Measurements from ENCODE around the gene PANK4. TPM values are rescaled to one million over a fixed set of nuclear protein-coding genes. Genes with fewer than 3 reads are reported as not detected.

PANK4 gene
- total and polyA plus RNA-seq, 2 of the 8 experiments (the other 6 are each of a cell fraction or from before 2014, with no cell fraction given), result 20.1 to 29.7 TPM

- Histone ChIP-seq H3K4ac (replicated peaks; ENCODE audit: insufficient read length, low read depth, low read length) (no peak overlapping the region), H3K9me3 (ENCODE audit: insufficient read depth in 2 of 2, low read depth in 1 of 2, low read length in 1 of 2) (no peaks in the 10 kb centered on the region; a peak in 1 of 4 replicates), H2BK5ac (ENCODE audit: low read depth, low read length) (no peak overlapping the region), H3K36me3 (ENCODE audit: control insufficient read depth in 2 of 4, insufficient read depth in 4 of 4, low read length in 3 of 4) (no peaks in the 10 kb centered on the region), H4K5ac (ENCODE audit: insufficient read length, low read depth, low read length) (no peak overlapping the region), H4K91ac (replicated peaks; ENCODE audit: insufficient read length, low read length) (no peak overlapping the region), H2BK20ac (ENCODE audit: low read length) (no peak overlapping the region), H4K20me1 (replicated peaks in 1 of 2; ENCODE audit: control insufficient read depth in 1 of 2, insufficient read depth in 2 of 2, low read length in 2 of 2) (no peaks in the 10 kb centered on the region), H3K27me3 (replicated peaks in 1 of 4; ENCODE audit: control insufficient read depth in 3 of 4, extremely low read depth in 1 of 4, insufficient read depth in 3 of 4, low read length in 3 of 4) (no peaks in the 10 kb centered on the region), H3K4me2 (ENCODE audit: insufficient read depth in 1 of 2, low read depth in 2 of 2, low read length in 2 of 2) (no peak overlapping the region), H3K79me1 (ENCODE audit: low read depth, low read length) (no peaks in the 10 kb centered on the region), H3K4me1 (replicated peaks in 1 of 4; ENCODE audit: control insufficient read depth in 3 of 4, insufficient read depth in 4 of 4, low read length in 3 of 4) (peaks cover 0 to 6% (median 1%) of the 10 kb centered on the region in 4 experiments; a peak in 3 of 7 replicates), H2AK5ac (ENCODE audit: low read depth, low read length) (no peak overlapping the region), H3K18ac (ENCODE audit: extremely low read depth, low read length) (no peak overlapping the region), H3K56ac (replicated peaks; ENCODE audit: insufficient read length, low read depth, low read length) (no peak overlapping the region), H3K14ac (ENCODE audit: insufficient read length) (no peak overlapping the region), H3K9ac (replicated peaks in 1 of 4; ENCODE audit: extremely low read depth in 1 of 4, low read depth in 3 of 4, low read length in 3 of 4) (no peak overlapping the region), H3K23ac (ENCODE audit: insufficient read length) (no peak overlapping the region), H2BK120ac (replicated peaks; ENCODE audit: low read depth, low read length) (no peak overlapping the region), H2BK12ac (ENCODE audit: low read depth, low read length) (no peak overlapping the region), H3K79me2 (ENCODE audit: control insufficient read depth in 1 of 2, insufficient read depth in 2 of 2, low read length in 2 of 2) (no peaks in the 10 kb centered on the region), H3K4me3 (ENCODE audit: extremely low read depth in 1 of 4, insufficient read depth in 2 of 4, low read depth in 3 of 4, low read length in 4 of 4) (no peak overlapping the region), H3K27ac (ENCODE audit: low read depth, low read length) (no peak overlapping the region), H3K23me2 (ENCODE audit: low read depth, low read length) (no peaks in the 10 kb centered on the region), H2BK15ac (ENCODE audit: low read length) (no peak overlapping the region), H4K8ac (ENCODE audit: extremely low read depth, insufficient read depth, low read length) (peak overlapping the region; percentile 12; the same call in 1 of the 2 replicates), H2AFZ (ENCODE audit: low read length) (no peak overlapping the region)
- TF ChIP-seq TBP (IDR thresholded peaks at IDR 0.05; ENCODE audit: low read depth, low read length) (no peak), BCL11A (IDR thresholded peaks at IDR 0.05; ENCODE audit: low read depth in 2 of 2, low read length in 2 of 2) (no peak), MAFK (IDR thresholded peaks at IDR 0.05; ENCODE audit: low read depth, low read length) (no peak), JUN (IDR thresholded peaks at IDR 0.05; ENCODE audit: low read depth, low read length) (no peak), CHD1 (IDR thresholded peaks at IDR 0.05; ENCODE audit: low read depth, low read length) (no peak)
- ChIA-PET POLR2A (ENCODE audit: partially characterized antibody) (interaction anchor here (1.2 kb wide), 1 partner anchor 31 kb away, joined by 4 read pairs; no protein-coding TSS in a partner anchor), CTCF (ENCODE audit: partially characterized antibody) (interaction anchor here (1.2 to 3.3 kb wide), 5 partner anchors 12 to 181 kb away, joined by 3 to 24 read pairs (median 4); no protein-coding TSS in a partner anchor)
- FAIRE-seq (no peak), DNase-seq (ENCODE audit: low read depth in 1 of 2, low spot score in 2 of 2) (no peak)
- 92% methylated on average over 32 of the region's 35 CpGs; no CpG with 5 or more reads in 1 of the 2 experiments for WGBS, 2 experiments (ENCODE audit: extremely low coverage in 1 of 2, insufficient coverage in 1 of 2, insufficient read length in 1 of 2, insufficient replicate concordance in 2 of 2, low coverage in 1 of 2, low lambda C conversion rate in 2 of 2, missing lambda C conversion rate in 1 of 2)
Observed at GRCh38 chr1:2559509-2560298, 33.3 kb upstream of the PANK4 start.

Measured in H1 (cell line).